Lung (tissue), 12 donors: ENCODE results near the gene NACA2. TPM values are rescaled to one million over a fixed set of nuclear protein-coding genes. Genes with fewer than 3 reads are reported as not detected.
"Not testable (repeated sequence)": the region's sequence is repeated elsewhere in the genome, so short reads cannot be mapped to it uniquely, and the experiment has no call there.

Experiments used
- ATAC-seq: fragments of 200-7000 bp; cut with Tn5 transposase; one replicate; pipeline ENCODE4 v1.9.1; 2020; ENCODE audit warnings: moderate number of reproducible peaks; ENCODE audit not compliant: insufficient read depth, low FRiP score
- DNase-seq, 3 donors: peaks; one replicate each; pipeline ENCODE4 v3.0.0-alpha.2; 2013 to 2017
- H3K27ac ChIP-seq, 2 donors: one replicate each; pipeline ENCODE4 v1.5.1; 2013; ENCODE audit warnings: mild to moderate bottlenecking in 2 of 2, moderate library complexity in 2 of 2, control low read depth in 1 of 2, inconsistent platforms in 1 of 2, low read depth in 1 of 2, low read length in 1 of 2
- H3K27me3 ChIP-seq, 3 donors: one replicate each; pipeline ENCODE4 v1.5.1; 2013; ENCODE audit warnings: low read length in 2 of 3; ENCODE audit not compliant: control insufficient read depth in 3 of 3, insufficient read depth in 3 of 3
- H3K36me3 ChIP-seq, 4 donors: one replicate each; pipeline ENCODE4 v1.5.1; 2013; ENCODE audit warnings: low read length in 4 of 4, mild to moderate bottlenecking in 1 of 4, moderate library complexity in 1 of 4; ENCODE audit not compliant: control insufficient read depth in 4 of 4, insufficient read depth in 4 of 4
- H3K4me1 ChIP-seq, 5 donors: one replicate each; pipeline ENCODE4 v1.5.1; 2013; ENCODE audit warnings: low read length in 5 of 5, mild to moderate bottlenecking in 2 of 5, moderate library complexity in 1 of 5; ENCODE audit not compliant: control insufficient read depth in 5 of 5, insufficient read depth in 5 of 5
- H3K4me3 ChIP-seq: one replicate; pipeline ENCODE4 v1.5.1; 2013; ENCODE audit warnings: mild to moderate bottlenecking, control low read depth, moderate library complexity
- H3K9ac ChIP-seq, 2 donors: one replicate each; pipeline ENCODE4 v1.5.1; 2013; ENCODE audit warnings: low read length in 2 of 2, control low read depth in 1 of 2; ENCODE audit not compliant: insufficient read depth in 1 of 2
- H3K9me3 ChIP-seq, 4 donors: one replicate each; pipeline ENCODE4 v1.5.1; 2013; ENCODE audit warnings: low read length in 3 of 4, mild to moderate bottlenecking in 1 of 4, moderate library complexity in 1 of 4; ENCODE audit not compliant: control insufficient read depth in 4 of 4, insufficient read depth in 3 of 4
- WGBS, 2 donors: extraction: QIAGEN DNeasy Blood & Tissue Kit; methylation state at CpG; one replicate each; pipeline ENCODE4 v1.1.7; 2013; 5-methylcytosine and 5-hydroxymethylcytosine counted together
- polyA plus RNA-seq, 2 donors: library from polyadenylated mRNA; stranded (reverse); fragments of 200-250 nt; gene quantifications; one replicate each; pipeline ENCODE4 v1.2.1, GENCODE V29; 2013
- total RNA-seq, 2 donors: library from RNA; depleted of rRNA in 1 of 2; stranded (reverse); fragments of >200 nt in 1 of 2; gene quantifications; one replicate each; pipeline ENCODE4 v1.2.1, GENCODE V29; 2014 to 2021
- TF ChIP-seq, protein P1 (sequence below): IDR thresholded peaks from 2 replicates; pipeline ENCODE4 v1.5.1; 2012; ENCODE audit warnings: mild to moderate bottlenecking; ENCODE audit errors: control extremely low read depth, extremely low read depth
- donor health status: control.
- donor health status: control.
- donor health status: Bipolar disorder and iron deficiency.
- donor health status: healthy.
- donor health status: DM: yes; HTN: yes; CAD: no.

Gene NACA2
- total and polyA plus RNA-seq, 4 donors = 0.07 TPM; not detected in 3

DNA sequence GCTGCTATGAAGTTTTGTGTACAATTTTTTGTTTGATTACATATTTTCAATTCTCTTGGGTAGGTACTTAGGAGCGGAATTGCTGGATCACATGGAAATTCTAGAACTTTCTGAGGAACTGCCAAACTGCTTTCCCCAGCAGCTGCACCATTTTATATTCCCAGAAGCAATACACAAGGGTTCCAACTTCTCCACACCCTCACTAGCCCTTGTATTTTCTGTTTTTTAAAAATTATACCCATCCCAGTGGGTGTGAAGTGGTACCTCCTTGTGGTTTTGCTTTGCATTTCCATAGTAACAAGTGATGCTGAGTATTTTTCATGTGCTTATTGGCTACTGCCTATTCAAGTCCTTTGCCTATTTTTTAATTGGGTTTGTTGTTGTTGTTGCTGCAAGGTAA lies 20.9 kb downstream of the NACA2 start:
- 92 to 93% methylated on average over 1 of the region's 1 CpG for WGBS, 2 donors
- ATAC-seq = no peak
- H3K27me3 ChIP-seq = no peaks in the 10 kb centered on the region

DNA sequence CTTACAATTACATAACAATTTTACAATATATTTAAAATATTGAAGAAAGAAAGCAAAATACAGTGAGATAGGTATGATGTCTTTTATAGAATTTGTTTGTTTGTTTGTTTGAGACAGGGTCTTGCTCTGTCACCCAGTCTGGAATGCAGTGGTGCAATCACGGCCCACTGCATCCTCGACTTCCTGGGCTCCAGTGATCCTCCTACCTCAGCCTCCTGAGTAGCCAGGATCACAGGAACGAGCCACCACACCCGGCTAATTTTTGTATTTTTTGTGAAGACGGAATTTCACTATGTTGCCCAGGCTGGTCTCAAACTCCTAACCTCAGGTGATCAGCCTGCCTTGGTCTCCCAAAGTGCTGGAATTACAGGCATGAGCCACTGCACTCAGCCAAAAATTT lies 21.5 kb downstream of the NACA2 start:
- H3K9me3 ChIP-seq, H3K36me3 ChIP-seq, H3K9ac ChIP-seq, H3K27me3 ChIP-seq, H3K4me3 ChIP-seq, ATAC-seq, DNase-seq, H3K4me1 ChIP-seq, H3K27ac ChIP-seq: not testable (repeated sequence)
- WGBS, 2 donors = 92 to 94% methylated on average over 5 of the region's 5 CpGs

More for the DNA sequence above, 20.9 kb downstream of the NACA2 start:
- DNase-seq = no peak
- Histone ChIP-seq H3K9ac (no peak overlapping the region), H3K27ac (no peak overlapping the region), H3K36me3 (no peaks in the 10 kb centered on the region), H3K9me3 (peaks cover 0 to 8% (median 0%) of the 10 kb centered on the region in 4 donors), H3K4me1 (peaks cover 0 to 12% (median 0%) of the 10 kb centered on the region in 5 donors), H3K4me3 (no peak overlapping the region)
- TF ChIP-seq, protein P1, sequence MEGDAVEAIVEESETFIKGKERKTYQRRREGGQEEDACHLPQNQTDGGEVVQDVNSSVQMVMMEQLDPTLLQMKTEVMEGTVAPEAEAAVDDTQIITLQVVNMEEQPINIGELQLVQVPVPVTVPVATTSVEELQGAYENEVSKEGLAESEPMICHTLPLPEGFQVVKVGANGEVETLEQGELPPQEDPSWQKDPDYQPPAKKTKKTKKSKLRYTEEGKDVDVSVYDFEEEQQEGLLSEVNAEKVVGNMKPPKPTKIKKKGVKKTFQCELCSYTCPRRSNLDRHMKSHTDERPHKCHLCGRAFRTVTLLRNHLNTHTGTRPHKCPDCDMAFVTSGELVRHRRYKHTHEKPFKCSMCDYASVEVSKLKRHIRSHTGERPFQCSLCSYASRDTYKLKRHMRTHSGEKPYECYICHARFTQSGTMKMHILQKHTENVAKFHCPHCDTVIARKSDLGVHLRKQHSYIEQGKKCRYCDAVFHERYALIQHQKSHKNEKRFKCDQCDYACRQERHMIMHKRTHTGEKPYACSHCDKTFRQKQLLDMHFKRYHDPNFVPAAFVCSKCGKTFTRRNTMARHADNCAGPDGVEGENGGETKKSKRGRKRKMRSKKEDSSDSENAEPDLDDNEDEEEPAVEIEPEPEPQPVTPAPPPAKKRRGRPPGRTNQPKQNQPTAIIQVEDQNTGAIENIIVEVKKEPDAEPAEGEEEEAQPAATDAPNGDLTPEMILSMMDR = no peak

DNA sequence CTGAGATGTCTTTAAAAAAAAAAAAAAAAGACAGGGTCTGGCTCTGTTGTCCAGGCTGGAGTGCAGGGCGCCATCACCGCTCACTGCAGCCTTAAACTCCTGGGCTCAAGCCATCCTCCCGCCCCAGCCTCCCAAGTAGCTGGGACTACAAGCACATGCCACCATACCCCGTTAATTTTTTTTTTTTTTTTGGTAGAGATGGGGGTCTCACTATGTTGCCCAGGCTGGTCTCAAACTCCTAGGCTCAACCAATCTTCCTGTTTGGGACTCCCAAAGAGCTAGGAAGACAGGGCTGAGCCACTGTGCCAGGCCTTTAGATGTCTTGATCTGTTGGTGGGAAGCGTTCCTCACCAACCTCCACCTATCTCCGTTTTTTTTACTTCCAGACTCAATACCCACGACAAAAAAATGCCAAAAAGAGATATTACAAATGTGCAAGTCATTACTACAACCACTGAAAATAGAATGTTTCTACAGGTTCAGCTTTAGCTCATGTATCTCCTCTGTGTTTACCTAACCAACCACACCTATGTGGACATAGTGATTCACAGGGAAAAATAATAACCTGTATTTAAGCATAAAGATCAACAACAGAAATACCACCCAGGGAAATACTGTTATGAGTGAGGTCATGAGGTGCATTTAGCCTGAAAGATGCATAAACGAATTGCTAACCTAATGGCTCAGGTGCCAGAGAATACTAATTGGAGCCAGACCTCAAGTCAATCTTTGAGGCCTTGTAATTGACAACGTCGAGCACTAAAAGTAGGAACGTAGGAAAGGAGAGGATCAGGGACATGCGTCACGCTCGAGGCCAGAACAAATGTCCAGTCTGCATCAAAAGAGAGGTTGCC lies 22.6 kb downstream of the NACA2 start:
- Histone ChIP-seq H3K27ac (no peak overlapping the region), H3K36me3 (no peaks in the 10 kb centered on the region), H3K9ac (no peak overlapping the region), H3K9me3 (peaks cover 0 to 8% (median 0%) of the 10 kb centered on the region in 4 donors), H3K27me3 (no peaks in the 10 kb centered on the region), H3K4me1 (no peaks in the 10 kb centered on the region), H3K4me3 (no peak overlapping the region)
- no peak for DNase-seq
- no peak for ATAC-seq
- TF ChIP-seq, protein P1 = no peak
- 90 to 94% methylated on average over 14 of the region's 14 CpGs for WGBS, 2 donors

DNA sequence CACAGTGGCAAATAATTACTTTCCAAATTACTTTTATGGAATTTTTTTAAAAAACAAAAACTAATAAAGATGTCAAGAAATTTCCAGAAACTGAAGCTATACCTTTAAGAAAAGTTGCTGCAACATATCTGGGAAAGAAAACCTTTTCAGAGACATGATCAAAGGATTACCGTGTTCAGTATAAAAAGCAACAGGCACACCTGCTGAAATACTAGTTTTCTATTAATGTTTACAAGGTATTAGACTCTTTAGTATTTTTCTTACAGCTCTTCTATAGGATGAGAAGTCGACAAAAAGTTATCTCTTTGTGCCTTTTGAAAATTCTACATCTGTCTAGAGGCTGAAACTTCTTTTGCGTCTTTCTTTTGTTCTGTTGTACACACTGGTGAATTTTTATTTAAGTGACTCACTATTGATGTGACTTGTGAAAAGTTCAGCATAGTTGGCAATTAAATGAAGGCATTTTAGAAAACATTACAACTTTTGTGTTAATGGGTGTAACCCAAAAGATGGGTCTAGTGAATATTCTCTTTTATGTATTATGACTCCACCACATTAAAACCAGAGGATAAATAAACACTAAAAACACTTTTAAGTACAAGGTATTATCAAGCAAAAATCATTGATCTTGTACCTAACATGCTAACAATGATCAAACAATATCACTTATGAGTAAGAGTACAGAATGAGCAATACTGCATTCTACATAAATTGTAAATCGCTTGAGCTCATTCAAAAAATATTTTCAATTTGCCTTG lies 23.8 kb downstream of the NACA2 start:
- H3K4me1 ChIP-seq = no peaks in the 10 kb centered on the region
- H3K9ac ChIP-seq = no peak overlapping the region
- no peaks in the 10 kb centered on the region for H3K27me3 ChIP-seq
- peak in 1 of 3 donors; percentile 6 for DNase-seq
- TF ChIP-seq, protein P1 = no peak
- H3K27ac ChIP-seq = no peak overlapping the region
- H3K4me3 ChIP-seq = no peak overlapping the region
- no peak for ATAC-seq
- WGBS, 2 donors = 74 to 83% methylated on average over 4 of the region's 4 CpGs
- H3K36me3 ChIP-seq = no peaks in the 10 kb centered on the region
- peaks cover 0 to 8% (median 0%) of the 10 kb centered on the region in 4 donors for H3K9me3 ChIP-seq

DNA sequence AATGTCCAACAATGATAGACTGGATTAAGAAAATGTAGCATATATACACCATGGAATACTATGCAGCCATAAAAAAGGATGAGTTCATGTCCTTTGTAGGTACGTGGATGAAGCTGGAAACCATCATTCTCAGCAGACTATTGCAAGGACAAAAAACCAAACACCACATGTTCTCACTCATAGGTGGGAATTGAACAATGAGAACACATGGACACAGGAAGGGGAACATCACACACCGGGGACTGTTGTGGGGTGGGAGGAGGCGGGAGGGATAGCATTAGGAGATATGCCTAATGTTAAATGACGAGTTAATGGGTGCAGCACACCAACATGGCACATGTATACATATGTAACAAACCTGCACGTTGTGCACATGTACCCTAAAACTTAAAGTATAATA lies 24.6 kb downstream of the NACA2 start:
- not testable (repeated sequence) for H3K36me3 ChIP-seq, ATAC-seq, DNase-seq, H3K27ac ChIP-seq, H3K4me1 ChIP-seq, H3K9ac ChIP-seq, H3K9me3 ChIP-seq, H3K27me3 ChIP-seq, H3K4me3 ChIP-seq
- 91 to 93% methylated on average over 5 of the region's 5 CpGs for WGBS, 2 donors

DNA sequence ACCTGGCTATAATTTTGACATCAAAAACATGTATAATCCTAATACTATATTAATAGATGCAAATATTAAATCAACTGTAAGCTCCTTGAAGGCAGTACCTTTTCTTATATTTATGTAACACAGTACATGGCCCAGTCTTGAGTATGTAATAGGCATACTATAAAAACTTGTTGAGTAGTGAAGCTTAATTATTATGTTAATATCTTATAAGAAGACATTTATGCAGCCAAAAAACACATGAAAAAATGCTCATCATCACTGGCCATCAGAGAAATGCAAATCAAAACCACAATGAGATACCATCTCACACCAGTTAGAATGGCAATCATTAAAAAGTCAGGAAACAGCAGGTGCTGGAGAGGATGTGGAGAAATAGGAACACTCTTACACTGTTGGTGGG lies 25.2 kb downstream of the NACA2 start:
- not testable (repeated sequence) for ATAC-seq, H3K9me3 ChIP-seq, DNase-seq, H3K27me3 ChIP-seq, H3K9ac ChIP-seq, H3K4me3 ChIP-seq, H3K27ac ChIP-seq, H3K36me3 ChIP-seq, H3K4me1 ChIP-seq
